ENCODE results near the gene ARHGEF25. TPM values are rescaled to one million over a fixed set of nuclear protein-coding genes. Genes with fewer than 3 reads are reported as not detected.
A peak's percentile ranks its signal among the peaks of the same experiment; 100 is the strongest.

Gene ARHGEF25
- total RNA-seq, 1 experiment from 2014 or later, result 17.4 TPM

DNA sequence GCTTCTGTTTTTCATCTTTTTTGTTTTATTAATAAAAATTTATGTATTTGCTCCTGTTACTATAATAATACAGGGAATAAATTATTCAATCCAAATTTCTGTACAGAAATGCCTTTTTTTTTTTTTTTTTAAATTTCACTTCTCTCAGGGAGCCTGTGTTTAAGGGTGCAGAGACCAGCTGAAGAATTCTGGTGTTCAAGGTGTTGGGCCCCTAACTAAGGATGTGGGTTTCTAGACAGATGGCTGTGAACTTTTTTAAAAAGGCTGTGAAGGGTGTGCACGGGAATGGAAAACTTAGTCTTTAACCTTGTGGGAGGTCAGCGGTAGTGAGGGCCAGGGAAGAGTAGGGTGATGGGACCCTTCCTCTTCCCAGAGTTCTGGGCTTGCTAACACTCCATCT is 7.9 kb upstream of the ARHGEF25 start:
- no peak for DNase-seq
- no peaks in the 10 kb centered on the region for H3K27me3 ChIP-seq
- no peaks in the 10 kb centered on the region; the same call in 1 of the 2 replicates for H3K36me3 ChIP-seq
- no peak overlapping the region for H3K4me3 ChIP-seq
- H3K9me3 ChIP-seq, result no peaks in the 10 kb centered on the region

DNA sequence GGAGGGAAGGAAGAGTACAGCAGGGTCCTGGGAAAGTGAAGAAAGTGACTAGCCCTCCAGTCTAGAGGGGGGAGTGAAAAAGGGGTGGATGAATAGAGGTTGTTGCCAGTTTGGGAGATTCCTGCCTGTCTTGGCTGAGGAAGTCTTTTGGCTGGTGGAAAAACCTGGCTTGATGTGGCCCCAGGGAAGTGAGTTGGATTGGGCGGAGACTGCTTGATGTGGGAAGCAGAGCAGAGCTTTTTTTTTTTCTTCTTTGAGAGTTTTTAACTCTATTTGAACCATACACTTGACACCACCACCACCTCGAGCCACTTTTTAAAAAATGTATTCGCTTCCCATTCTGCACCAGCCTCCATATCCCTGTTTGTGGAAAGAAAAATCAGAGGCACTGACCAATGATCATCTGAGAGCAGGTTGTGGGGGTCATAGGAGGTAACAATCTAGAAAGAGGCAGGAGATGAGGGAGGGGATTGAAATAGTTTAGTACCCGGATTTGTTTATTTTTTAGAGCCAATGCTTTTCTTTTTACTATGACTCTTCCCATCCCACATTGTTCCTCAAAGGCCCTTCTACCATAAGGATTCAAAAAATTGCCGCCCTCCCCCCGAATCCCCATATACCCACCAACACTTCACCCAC is 7.3 kb upstream of the ARHGEF25 start:
- Histone ChIP-seq H3K4me3 (peak overlapping the region; percentile 43), H3K36me3 (no peaks in the 10 kb centered on the region; the same call in 1 of the 2 replicates), H3K9me3 (no peaks in the 10 kb centered on the region), H3K27me3 (no peaks in the 10 kb centered on the region)
- peak; percentile 60 for DNase-seq

DNA sequence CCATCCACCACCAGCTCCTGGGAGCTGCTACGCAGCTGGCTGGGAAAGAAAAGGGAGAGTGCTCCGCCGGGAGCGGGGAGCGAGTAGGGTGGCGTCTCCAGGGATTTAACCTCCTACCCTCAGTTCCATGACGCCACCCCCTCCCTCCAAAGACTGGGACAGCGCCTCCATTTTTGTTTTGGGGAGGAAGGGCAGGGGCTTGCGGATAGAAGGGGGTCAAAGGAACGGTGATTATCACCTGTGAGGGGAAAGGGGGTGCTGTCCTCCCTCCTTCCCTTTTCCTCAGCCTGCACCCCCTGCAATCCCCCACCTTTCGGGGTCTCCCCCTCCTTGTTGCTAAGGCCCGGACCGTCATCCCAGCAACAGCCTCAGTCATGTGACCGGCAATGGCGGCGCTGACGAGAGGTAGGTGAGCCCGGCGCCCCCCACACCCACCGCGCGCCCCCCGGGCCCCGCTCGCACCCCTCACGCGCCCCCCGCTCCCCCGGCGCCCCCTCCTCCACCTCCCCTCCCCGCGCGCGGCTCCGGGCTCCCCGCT is 6.7 kb upstream of the ARHGEF25 start, which contains the start of gene DTX3:
Gene DTX3 (plus strand): TSS at position 371 of the 538 bp plus-strand sequence. CDS start 1,694 bp downstream, outside the sequence.
- Histone ChIP-seq H3K4me3 (peak within 1 kb of the TSS; percentile 43), H3K9me3 (no peaks in the 10 kb centered on the region), H3K27me3 (no peaks in the 10 kb centered on the region), H3K36me3 (no peaks in the 10 kb centered on the region)
- no peak for DNase-seq

DNA sequence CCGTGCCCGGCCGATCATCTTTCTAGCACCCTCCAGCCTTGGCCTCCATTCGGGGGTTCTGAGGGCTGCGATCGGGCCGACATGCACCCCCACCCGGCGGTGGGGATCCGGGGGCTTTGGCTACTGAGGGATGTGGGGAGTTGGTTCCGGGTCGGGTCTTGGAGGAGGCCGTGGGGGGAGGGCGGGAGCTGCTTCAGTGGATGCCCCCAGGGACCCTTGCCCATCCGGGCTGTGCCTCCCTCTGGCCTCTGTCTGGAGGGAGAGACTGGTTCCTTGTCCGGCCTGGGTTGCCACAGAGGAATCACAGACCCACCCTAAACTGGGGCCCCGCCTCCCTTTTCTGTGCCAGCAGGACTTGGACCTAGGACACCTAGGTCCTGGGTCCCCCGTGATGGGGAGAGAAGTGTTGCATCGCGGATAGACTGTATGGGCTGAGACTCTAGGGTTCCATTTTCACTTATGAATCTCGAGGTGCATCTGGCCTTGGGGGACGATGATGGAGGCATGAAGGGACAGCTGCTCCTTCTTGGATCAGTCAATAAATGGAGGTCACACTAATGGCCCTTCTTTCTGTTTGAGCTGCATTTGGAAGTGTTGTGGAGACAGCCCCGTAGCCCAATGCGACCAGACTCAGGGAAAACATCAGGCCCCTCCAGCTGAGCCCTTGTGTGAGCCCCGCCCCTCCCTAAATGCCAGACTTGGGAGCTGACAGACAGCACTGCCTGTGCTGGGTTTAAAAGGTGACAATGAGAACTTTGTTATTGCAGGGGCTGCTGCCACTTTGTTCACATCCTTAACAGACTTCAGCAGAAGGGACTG is 6.0 kb upstream of the ARHGEF25 start:
- DNase-seq, result no peak
- H3K4me3 ChIP-seq, result peak overlapping the region; percentile 43
- H3K36me3 ChIP-seq, result no peaks in the 10 kb centered on the region
- H3K27me3 ChIP-seq, result no peaks in the 10 kb centered on the region
- no peaks in the 10 kb centered on the region for H3K9me3 ChIP-seq

DNA sequence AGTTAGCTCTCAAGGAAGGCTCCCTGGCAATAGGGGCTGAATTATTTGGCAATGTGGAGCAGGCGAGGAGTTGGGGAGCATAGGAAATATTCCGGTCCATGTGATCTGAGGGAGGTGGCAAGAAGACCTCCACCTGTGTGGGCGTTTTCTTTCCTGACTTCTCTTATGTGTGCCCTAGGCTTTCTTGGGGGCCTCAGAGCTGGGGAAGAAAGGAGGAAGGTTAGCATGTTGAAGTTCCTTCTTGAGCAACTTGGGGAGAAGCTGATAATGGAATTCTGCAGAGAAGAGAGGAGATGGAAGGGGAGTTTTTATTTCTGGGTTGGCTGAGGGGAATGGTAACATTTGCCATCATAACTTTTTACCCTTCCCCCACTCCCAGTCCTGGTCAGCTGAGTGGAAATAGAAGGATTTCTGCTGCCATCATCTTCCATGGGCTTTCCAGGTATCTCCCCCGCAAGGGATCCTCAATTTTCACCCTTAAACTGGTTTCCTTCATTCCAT is 5.4 kb upstream of the ARHGEF25 start:
- no peak for DNase-seq

DNA sequence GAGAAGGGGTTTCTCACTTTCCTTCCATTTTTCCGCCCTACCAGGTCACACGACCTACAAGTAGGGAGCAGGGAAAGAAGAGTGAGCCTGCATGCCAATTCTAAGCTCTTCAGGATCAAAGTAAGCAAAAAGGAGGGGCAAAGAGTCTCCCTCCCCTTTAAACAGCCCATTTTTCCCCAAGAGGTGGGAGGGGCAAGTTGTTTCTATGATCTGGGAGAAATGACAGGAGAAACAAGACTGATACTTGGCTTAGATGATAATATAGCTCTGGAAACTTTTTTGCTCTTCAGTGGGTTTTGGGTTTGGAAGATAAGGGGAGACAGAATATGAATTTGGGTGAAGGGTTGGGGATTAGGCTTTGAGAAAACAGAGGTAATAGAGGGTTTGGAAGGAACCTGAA is 4.8 kb upstream of the ARHGEF25 start:
- H3K9me3 ChIP-seq, result no peaks in the 10 kb centered on the region
- no peaks in the 10 kb centered on the region for H3K36me3 ChIP-seq
- DNase-seq, result no peak
- no peak overlapping the region for H3K4me3 ChIP-seq
- no peaks in the 10 kb centered on the region for H3K27me3 ChIP-seq

More for the DNA sequence above, 5.4 kb upstream of the ARHGEF25 start:
- Histone ChIP-seq H3K9me3 (no peaks in the 10 kb centered on the region), H3K36me3 (no peaks in the 10 kb centered on the region), H3K27me3 (no peaks in the 10 kb centered on the region), H3K4me3 (no peak overlapping the region)

DNA sequence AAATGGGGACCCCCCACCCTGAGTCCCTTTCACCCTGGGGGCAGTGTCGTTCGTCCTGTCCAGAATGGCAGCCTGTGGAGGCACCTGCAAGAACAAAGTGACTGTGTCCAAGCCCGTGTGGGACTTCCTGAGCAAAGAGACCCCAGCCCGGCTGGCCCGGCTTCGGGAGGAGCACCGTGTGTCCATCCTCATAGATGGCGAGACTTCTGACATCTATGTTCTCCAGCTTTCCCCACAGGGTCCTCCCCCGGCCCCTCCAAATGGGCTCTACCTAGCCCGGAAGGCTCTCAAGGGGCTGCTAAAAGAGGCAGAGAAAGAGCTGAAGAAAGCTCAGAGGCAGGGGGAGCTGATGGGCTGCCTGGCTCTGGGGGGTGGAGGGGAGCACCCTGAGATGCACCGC is 4.4 kb upstream of the ARHGEF25 start:
- Histone ChIP-seq H3K9me3 (no peaks in the 10 kb centered on the region), H3K27me3 (no peaks in the 10 kb centered on the region), H3K36me3 (no peaks in the 10 kb centered on the region), H3K4me3 (no peak overlapping the region)
- DNase-seq, result no peak

DNA sequence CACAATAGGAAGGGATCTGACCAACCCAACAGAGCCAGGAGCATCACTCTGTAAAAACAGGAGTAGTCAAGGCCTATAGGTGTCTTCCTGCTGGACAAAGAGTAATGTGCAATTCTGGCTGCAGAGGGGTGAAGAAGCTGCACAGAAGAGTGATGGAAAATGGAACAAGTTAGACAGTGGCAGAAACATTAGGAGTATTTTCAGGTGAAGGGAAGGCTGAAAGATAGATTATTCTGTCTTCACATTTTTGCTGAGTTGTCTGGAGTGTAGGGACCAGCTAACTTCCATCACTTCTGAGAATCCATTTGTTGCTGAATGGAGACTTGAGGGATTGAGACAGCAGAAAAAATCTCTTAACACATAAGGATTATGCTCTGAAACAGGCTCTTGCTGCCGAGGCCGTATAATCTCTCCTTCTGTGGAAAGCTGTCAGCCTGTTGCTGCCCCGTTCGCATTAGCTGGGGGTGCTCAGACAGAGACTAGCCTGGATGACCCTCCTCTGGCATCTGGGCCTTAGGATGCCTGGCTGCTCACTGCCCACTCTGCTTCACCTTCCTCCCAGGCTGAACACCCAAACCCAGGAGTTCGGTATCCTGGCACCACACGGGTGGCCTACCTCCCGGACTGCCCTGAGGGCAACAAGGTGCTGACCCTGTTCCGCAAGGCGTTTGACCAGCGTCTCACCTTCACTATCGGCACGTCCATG is 3.1 kb upstream of the ARHGEF25 start:
- no peaks in the 10 kb centered on the region for H3K36me3 ChIP-seq
- no peak for DNase-seq
- no peaks in the 10 kb centered on the region for H3K27me3 ChIP-seq
- H3K9me3 ChIP-seq, result no peaks in the 10 kb centered on the region
- no peak overlapping the region for H3K4me3 ChIP-seq

DNA sequence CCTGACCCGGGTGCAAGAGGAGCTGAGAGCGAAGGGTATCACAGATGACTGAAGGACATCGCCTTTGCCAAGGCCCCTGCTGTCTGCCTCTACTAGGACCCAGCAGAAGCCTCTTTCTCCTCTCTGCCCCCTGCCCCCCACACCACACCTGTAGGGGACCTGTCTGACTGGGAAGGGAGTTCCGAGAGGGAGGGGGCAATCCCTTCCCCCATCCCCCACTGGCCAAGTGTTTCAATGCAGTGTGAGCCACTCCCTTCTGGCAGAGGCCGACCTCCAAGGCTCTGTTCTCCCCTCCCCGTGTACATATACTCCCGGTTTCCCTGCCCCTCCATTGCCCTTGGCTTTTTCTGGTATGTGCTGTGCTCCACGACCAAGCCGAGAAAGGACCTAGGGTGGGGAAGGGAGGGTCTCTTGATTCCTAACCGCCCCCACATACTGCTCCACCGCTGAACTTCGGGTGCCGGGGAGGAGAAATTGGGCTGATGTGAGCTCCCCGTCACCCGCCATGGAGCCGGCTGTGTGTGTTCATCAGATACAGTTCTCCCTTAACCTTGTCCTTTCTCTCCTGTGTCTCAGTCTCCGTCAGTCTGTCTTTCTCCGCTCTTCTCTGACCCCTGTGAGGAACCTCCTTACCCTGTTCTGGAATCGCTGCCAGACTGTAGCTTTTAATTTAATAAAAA is 2.0 kb upstream of the ARHGEF25 start:
- no peaks in the 10 kb centered on the region for H3K36me3 ChIP-seq

DNA sequence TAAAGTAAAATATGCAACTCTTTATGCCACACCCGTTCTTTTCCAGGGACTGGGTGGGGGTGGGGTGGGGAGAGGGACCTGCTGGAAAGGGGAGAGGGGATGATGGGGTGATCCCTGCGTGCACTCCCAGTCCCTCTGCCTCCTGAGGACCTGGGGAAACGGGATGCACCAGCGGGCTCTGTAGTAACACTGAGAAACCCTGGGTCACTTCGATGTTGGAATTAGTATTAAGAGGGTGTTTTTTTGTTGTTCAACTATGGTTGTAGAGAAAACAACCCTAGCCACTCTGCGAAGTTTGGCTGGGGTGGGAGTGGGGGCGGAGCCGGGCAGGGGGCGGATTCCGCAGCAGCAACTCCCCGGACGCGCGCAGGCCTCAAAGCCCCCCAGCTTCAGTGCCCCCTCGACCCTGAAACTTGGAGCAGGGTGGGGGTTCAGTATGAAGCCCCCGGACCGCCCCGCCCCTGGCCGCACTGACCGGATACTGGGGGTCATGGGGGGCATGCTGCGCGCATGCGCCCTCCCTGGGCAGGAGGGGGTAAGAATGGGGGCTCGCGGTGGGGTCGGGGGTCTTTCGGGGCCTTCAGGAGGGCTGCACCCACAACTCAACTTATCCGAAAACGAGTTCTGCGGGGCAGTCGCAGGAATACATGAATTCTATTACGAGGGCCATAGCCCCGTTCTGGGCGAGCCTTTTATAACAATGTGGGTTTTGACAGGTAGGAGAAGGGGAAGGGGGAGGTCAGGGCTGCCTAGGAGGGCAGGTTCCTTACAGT is 1.3 kb upstream of the ARHGEF25 start:
- Histone ChIP-seq H3K9me3 (no peaks in the 10 kb centered on the region), H3K4me3 (no peak overlapping the region), H3K27me3 (no peaks in the 10 kb centered on the region), H3K36me3 (peaks cover under 1% of the 10 kb centered on the region; the same call in 1 of the 2 replicates)
- no peak for DNase-seq

More for the DNA sequence above, 2.0 kb upstream of the ARHGEF25 start:
- DNase-seq, result no peak
- H3K27me3 ChIP-seq, result no peaks in the 10 kb centered on the region
- H3K4me3 ChIP-seq, result no peak overlapping the region
- H3K9me3 ChIP-seq, result no peaks in the 10 kb centered on the region

DNA sequence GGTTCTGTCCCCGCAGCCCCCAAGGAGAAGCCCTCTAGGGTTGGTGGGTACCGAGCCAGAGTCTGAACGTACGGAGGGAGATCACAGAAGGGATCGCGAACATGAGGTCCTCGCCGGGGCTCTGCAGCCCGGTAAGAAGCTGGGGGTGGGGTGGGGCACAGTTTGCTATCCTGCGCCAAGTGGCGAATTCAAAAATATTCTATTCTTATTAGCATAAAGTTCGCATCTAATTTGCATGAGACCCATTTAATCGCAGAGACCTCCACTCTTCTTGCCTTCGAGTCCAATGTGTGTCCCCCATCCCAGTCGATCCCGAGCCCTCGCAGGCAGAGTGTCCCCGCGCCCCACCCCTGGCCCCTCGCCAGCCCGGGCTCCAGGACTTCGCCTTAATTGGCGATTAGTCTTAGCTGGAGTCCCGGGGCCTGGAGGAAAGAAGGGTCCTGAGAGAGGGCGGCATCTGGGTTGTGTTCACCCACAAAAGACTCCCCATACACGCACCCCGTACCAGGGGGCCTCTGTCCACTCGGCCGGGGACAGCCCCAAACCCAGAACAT is 604 bp upstream of the ARHGEF25 start:
- H3K36me3 ChIP-seq, result peaks cover 3% of the 10 kb centered on the region; the same call in 1 of the 2 replicates
- DNase-seq, result no peak
- H3K9me3 ChIP-seq, result no peaks in the 10 kb centered on the region
- peak overlapping the region; percentile 81 for H3K4me3 ChIP-seq
- H3K27me3 ChIP-seq, result no peaks in the 10 kb centered on the region

DNA sequence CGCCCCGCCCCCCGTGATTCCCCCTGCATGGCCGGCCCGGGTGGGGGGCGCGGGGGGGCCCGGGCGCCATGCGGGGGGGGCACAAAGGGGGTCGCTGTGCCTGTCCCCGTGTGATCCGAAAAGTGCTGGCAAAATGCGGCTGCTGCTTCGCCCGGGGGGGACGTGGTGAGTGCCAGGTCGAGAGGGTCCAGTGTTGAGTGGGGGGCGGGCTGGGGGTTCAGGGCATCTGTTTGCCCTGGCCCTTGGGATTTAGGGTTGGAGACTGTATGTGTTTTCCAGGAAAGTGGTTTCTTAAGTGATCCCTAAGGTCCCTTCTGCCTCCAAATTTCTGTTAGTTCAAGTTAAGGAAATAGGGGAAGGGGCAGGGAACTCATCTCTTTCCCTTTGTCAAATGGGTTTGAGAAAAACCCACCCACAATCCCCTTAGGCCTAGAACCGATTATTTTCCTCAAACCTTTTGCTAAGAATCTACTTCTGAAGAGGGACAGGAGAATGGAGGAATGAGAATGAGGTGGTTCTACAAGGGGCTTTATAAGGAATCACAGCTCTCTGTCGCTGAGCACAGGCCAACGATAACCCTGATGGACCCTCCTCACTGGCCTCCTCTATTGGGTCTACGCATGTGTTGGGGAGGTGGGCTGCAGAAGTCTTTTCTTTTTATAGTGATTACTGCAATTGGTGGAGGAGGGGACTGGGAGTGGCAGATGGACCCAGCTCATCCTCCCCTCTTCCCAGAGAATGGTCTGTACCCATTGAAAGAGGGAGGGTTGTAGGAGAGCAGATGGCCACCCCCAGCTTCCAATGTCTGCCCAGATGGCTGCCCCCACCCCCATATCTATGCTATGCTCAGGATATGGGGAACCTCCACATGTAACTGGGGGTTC is 834 bp downstream of the ARHGEF25 start:
- DNase-seq, result no peak

DNA sequence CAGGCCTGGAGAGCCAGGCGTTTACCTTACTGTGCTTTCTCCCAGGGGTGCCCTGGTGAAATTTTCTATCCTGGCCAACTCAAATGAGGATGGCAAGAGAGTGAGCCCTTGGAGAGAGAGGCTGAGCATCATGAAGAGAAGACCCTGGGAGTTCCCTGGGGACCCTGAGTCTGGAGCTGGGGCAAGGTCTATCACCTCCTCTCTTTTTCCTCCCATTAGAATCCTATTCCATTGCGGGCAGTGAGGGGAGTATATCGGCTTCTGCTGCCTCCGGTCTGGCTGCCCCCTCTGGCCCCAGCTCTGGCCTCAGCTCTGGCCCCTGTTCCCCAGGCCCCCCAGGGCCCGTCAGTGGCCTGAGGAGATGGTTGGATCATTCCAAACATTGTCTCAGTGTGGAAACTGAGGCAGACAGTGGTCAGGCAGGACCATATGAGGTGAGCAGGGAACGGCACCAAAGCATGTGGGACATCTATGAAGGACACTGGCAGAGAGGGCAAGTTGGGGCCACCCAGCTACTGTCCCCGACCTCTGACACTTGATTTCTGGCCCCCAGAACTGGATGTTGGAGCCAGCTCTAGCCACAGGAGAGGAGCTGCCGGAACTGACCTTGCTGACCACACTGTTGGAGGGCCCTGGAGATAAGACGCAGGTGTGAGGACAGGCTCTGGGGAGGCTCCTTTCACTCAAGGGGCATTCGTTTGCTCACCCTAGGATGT is 1.6 kb downstream of the ARHGEF25 start:
- DNase-seq, result no peak
- no peaks in the 10 kb centered on the region for H3K27me3 ChIP-seq
- peaks cover 4% of the 10 kb centered on the region; the same call in 1 of the 2 replicates for H3K36me3 ChIP-seq
- no peak overlapping the region for H3K4me3 ChIP-seq
- H3K9me3 ChIP-seq, result no peaks in the 10 kb centered on the region

More for the DNA sequence above, 834 bp downstream of the ARHGEF25 start:
- no peaks in the 10 kb centered on the region for H3K27me3 ChIP-seq
- no peaks in the 10 kb centered on the region for H3K9me3 ChIP-seq
- H3K4me3 ChIP-seq, result peak overlapping the region; percentile 81
- peaks cover 4% of the 10 kb centered on the region; the same call in 1 of the 2 replicates for H3K36me3 ChIP-seq
